ENCODE data around the gene STAU1.

Gene STAU1

GRCh38 chr20:49119988-49120387 lies 68.1 kb downstream of the STAU1 start:
- no peak for TF ChIP-seq CTCF (IDR thresholded peaks at IDR 0.05; ENCODE audit: insufficient read depth, low read length, poor library complexity, severe bottlenecking)
- no peaks in the 10 kb centered on the region for H3K27me3 ChIP-seq (replicated peaks; ENCODE audit: control insufficient read depth, insufficient read depth, low read length)
- no peak for DNase-seq (ENCODE audit: extremely low read depth, insufficient read length)
- no peak overlapping the region for H3K4me3 ChIP-seq (replicated peaks; ENCODE audit: low read depth, low read length)
- peaks cover 42% of the 10 kb centered on the region for H3K36me3 ChIP-seq (ENCODE audit: control insufficient read depth, insufficient read depth, low read length)

GRCh38 chr20:49118307-49118706 lies 69.8 kb downstream of the STAU1 start:
- no peak for TF ChIP-seq CTCF (IDR thresholded peaks at IDR 0.05; ENCODE audit: insufficient read depth, low read length, poor library complexity, severe bottlenecking)
- no peak for DNase-seq (ENCODE audit: extremely low read depth, insufficient read length)
- peaks cover 37% of the 10 kb centered on the region for H3K36me3 ChIP-seq (ENCODE audit: control insufficient read depth, insufficient read depth, low read length)
- H3K4me3 ChIP-seq (replicated peaks; ENCODE audit: low read depth, low read length), result no peak overlapping the region
- no peaks in the 10 kb centered on the region for H3K27me3 ChIP-seq (replicated peaks; ENCODE audit: control insufficient read depth, insufficient read depth, low read length)

- DNase-seq (ENCODE audit: extremely low read depth, insufficient read length), result no peak
- Histone ChIP-seq H3K4me3 (replicated peaks; ENCODE audit: low read depth, low read length) (no peak overlapping the region), H3K27me3 (replicated peaks; ENCODE audit: control insufficient read depth, insufficient read depth, low read length) (no peaks in the 10 kb centered on the region), H3K36me3 (ENCODE audit: control insufficient read depth, insufficient read depth, low read length) (peaks cover 35% of the 10 kb centered on the region)
- TF ChIP-seq CTCF (IDR thresholded peaks at IDR 0.05; ENCODE audit: insufficient read depth, low read length, poor library complexity, severe bottlenecking), result no peak
These were observed 72.6 kb downstream of the STAU1 start for GRCh38 chr20:49115564-49115963.

GRCh38 chr20:49112596-49113274 lies 75.4 kb downstream of the STAU1 start:
- H3K4me3 ChIP-seq (replicated peaks; ENCODE audit: low read depth, low read length), result no peak overlapping the region
- no peak for DNase-seq (ENCODE audit: extremely low read depth, insufficient read length)
- no peak for TF ChIP-seq CTCF (IDR thresholded peaks at IDR 0.05; ENCODE audit: insufficient read depth, low read length, poor library complexity, severe bottlenecking)
- peaks cover 16% of the 10 kb centered on the region for H3K36me3 ChIP-seq (ENCODE audit: control insufficient read depth, insufficient read depth, low read length)
- no peaks in the 10 kb centered on the region for H3K27me3 ChIP-seq (replicated peaks; ENCODE audit: control insufficient read depth, insufficient read depth, low read length)

- no peak overlapping the region for H3K4me3 ChIP-seq (replicated peaks; ENCODE audit: low read depth, low read length)
- H3K36me3 ChIP-seq (ENCODE audit: control insufficient read depth, insufficient read depth, low read length), result peaks cover 8% of the 10 kb centered on the region
- no peak for DNase-seq (ENCODE audit: extremely low read depth, insufficient read length)
- no peaks in the 10 kb centered on the region for H3K27me3 ChIP-seq (replicated peaks; ENCODE audit: control insufficient read depth, insufficient read depth, low read length)
- TF ChIP-seq CTCF (IDR thresholded peaks at IDR 0.05; ENCODE audit: insufficient read depth, low read length, poor library complexity, severe bottlenecking), result no peak
These were observed 77.1 kb downstream of the STAU1 start for GRCh38 chr20:49110767-49111694.

All from GM06990 (cell line).